Measurements from ENCODE around the gene TASP1. TPM values are rescaled to one million over a fixed set of nuclear protein-coding genes. Genes with fewer than 3 reads are reported as not detected.

The TASP1 gene
- total RNA-seq, 4 donors from 2014 or later = 1.7 to 4.2 (median 2.7) TPM

GRCh38 chr20:13355941-13356486 lies 282.7 kb downstream of the TASP1 start:
- intact Hi-C loops (cut with DNase I; ENCODE audit: low total_unique reads) = no loop called here
- in situ Hi-C loops (cut with MboI; ENCODE audit: low sequenced_read_pairs in 4 of 4) = no loop called here
- Histone ChIP-seq H3K27ac (no peak overlapping the region), H3K27me3 (no peaks in the 10 kb centered on the region), H3K4me1 (no peaks in the 10 kb centered on the region), H3K9me3 (no peaks in the 10 kb centered on the region), H3K4me3 (no peak overlapping the region), H3K36me3 (no peaks in the 10 kb centered on the region)
- ATAC-seq = no peak
- TF ChIP-seq CTCF (IDR thresholded peaks at IDR 0.05 in 4 of 5, conservative IDR thresholded peaks at IDR 0.05 in 1 of 5) (no peak), POLR2A (IDR thresholded peaks at IDR 0.05) (no peak)
- DNase-seq = no peak

- Histone ChIP-seq H3K27me3 (no peaks in the 10 kb centered on the region), H3K4me3 (no peak overlapping the region), H3K27ac (no peak overlapping the region), H3K9me3 (no peaks in the 10 kb centered on the region), H3K36me3 (no peaks in the 10 kb centered on the region), H3K4me1 (no peaks in the 10 kb centered on the region)
- ATAC-seq (peak in 1 of 2 donors; percentile 44), DNase-seq (peak in 1 of 2 donors; percentile 18)
- intact Hi-C loops (cut with DNase I; ENCODE audit: low total_unique reads) = no loop called here
- no peak for TF ChIP-seq CTCF (IDR thresholded peaks at IDR 0.05 in 4 of 5, conservative IDR thresholded peaks at IDR 0.05 in 1 of 5)
- TF ChIP-seq POLR2A (IDR thresholded peaks at IDR 0.05) = no peak
- in situ Hi-C loops (cut with MboI; ENCODE audit: low sequenced_read_pairs in 4 of 4) = no loop called here
Observed at GRCh38 chr20:13355411-13355810, 283.3 kb downstream of the TASP1 start.

- Histone ChIP-seq H3K36me3 (no peaks in the 10 kb centered on the region), H3K4me3 (no peak overlapping the region), H3K9me3 (no peaks in the 10 kb centered on the region), H3K4me1 (no peaks in the 10 kb centered on the region), H3K27me3 (no peaks in the 10 kb centered on the region), H3K27ac (no peak overlapping the region)
- intact Hi-C loops (cut with DNase I; ENCODE audit: low total_unique reads) (no loop called here), in situ Hi-C loops (cut with MboI; ENCODE audit: low sequenced_read_pairs in 4 of 4) (no loop called here)
- TF ChIP-seq CTCF (IDR thresholded peaks at IDR 0.05 in 4 of 5, conservative IDR thresholded peaks at IDR 0.05 in 1 of 5) (no peak), POLR2A (IDR thresholded peaks at IDR 0.05) (no peak)
- DNase-seq (no peak), ATAC-seq (no peak)
Observed at GRCh38 chr20:13353261-13353945, 285.3 kb downstream of the TASP1 start.

- H3K4me1 ChIP-seq = no peaks in the 10 kb centered on the region
- in situ Hi-C loops (cut with MboI; ENCODE audit: low sequenced_read_pairs in 4 of 4) (no loop called here), intact Hi-C loops (cut with DNase I; ENCODE audit: low total_unique reads) (no loop called here)
- no peaks in the 10 kb centered on the region for H3K27me3 ChIP-seq
- no peaks in the 10 kb centered on the region for H3K36me3 ChIP-seq
- DNase-seq = no peak
- no peaks in the 10 kb centered on the region for H3K9me3 ChIP-seq
- no peak overlapping the region for H3K27ac ChIP-seq
- no peak overlapping the region for H3K4me3 ChIP-seq
- no peak for ATAC-seq
- TF ChIP-seq CTCF (IDR thresholded peaks at IDR 0.05 in 4 of 5, conservative IDR thresholded peaks at IDR 0.05 in 1 of 5) (no peak), POLR2A (IDR thresholded peaks at IDR 0.05) (no peak)
Observed at GRCh38 chr20:13349235-13349604, 289.5 kb downstream of the TASP1 start.

Data from gastrocnemius medialis (tissue), 4 donors.